Trophoblast cell (in vitro differentiated cells and primary cell): ENCODE measurements around the gene CAMK2N2. TPM values are rescaled to one million over a fixed set of nuclear protein-coding genes. Genes with fewer than 3 reads are reported as not detected.
A peak's percentile ranks its signal among the peaks of the same experiment; 100 is the strongest.

ENCODE experiments used
- DNase-seq, 2 donors: peaks; one replicate each; pipeline ENCODE4 v3.0.0-alpha.2; 2016
- H2AFZ ChIP-seq: 2 replicates; pipeline ENCODE4 v1.6.1; 2013; ENCODE audit warnings: low read length, moderate library complexity, mild to moderate bottlenecking; ENCODE audit not compliant: insufficient read depth, poor library complexity
- H2AK5ac ChIP-seq: 2 replicates; pipeline ENCODE4 v1.6.1; 2013; ENCODE audit warnings: mild to moderate bottlenecking, low read length
- H2BK120ac ChIP-seq: 2 replicates; pipeline ENCODE4 v1.6.1; 2013; ENCODE audit warnings: low read length, mild to moderate bottlenecking, moderate library complexity; ENCODE audit not compliant: insufficient read depth, poor library complexity
- H2BK12ac ChIP-seq: 2 replicates; pipeline ENCODE4 v1.6.1; 2013; ENCODE audit warnings: mild to moderate bottlenecking, low read length, moderate library complexity
- H2BK5ac ChIP-seq: 2 replicates; pipeline ENCODE4 v1.6.1; 2013; ENCODE audit warnings: low read length, low read depth, moderate library complexity, mild to moderate bottlenecking; ENCODE audit not compliant: poor library complexity
- H3K14ac ChIP-seq: 2 replicates; pipeline ENCODE4 v1.6.1; 2013; ENCODE audit warnings: mild to moderate bottlenecking, low read length
- H3K18ac ChIP-seq: 2 replicates; pipeline ENCODE4 v1.6.1; 2013; ENCODE audit warnings: mild to moderate bottlenecking, low read length
- H3K23ac ChIP-seq: 2 replicates; pipeline ENCODE4 v1.6.1; 2013; ENCODE audit warnings: low read length
- H3K27ac ChIP-seq: 2 replicates; pipeline ENCODE4 v1.5.1; 2013; ENCODE audit warnings: low read depth, mild to moderate bottlenecking, inconsistent platforms, low read length, moderate library complexity
- H3K27me3 ChIP-seq: 2 replicates; pipeline ENCODE4 v1.6.1; 2013; ENCODE audit warnings: inconsistent platforms, mild to moderate bottlenecking, low read length, moderate library complexity; ENCODE audit not compliant: insufficient read depth
- H3K36me3 ChIP-seq, 2 experiments: 1 replicate in 1 of 2; 2 replicates in 1 of 2; pipeline ENCODE4 v1.6.1; 2013; ENCODE audit warnings: low read length in 2 of 2, mild to moderate bottlenecking in 2 of 2, moderate library complexity in 1 of 2; ENCODE audit not compliant: insufficient read depth in 2 of 2, control insufficient read depth in 1 of 2
- H3K4ac ChIP-seq: 2 replicates; pipeline ENCODE4 v1.6.1; 2013; ENCODE audit warnings: low read depth, mild to moderate bottlenecking, low read length, moderate library complexity
- H3K4me1 ChIP-seq, 2 experiments: 1 replicate in 1 of 2; 2 replicates in 1 of 2; pipeline ENCODE4 v1.6.1; 2013; ENCODE audit warnings: low read length in 2 of 2, mild to moderate bottlenecking in 2 of 2, moderate library complexity in 1 of 2; ENCODE audit not compliant: insufficient read depth in 2 of 2, control insufficient read depth in 1 of 2
- H3K4me2 ChIP-seq: 2 replicates; pipeline ENCODE4 v1.6.1; 2013; ENCODE audit warnings: inconsistent platforms, mild to moderate bottlenecking, low read length, moderate library complexity
- H3K4me3 ChIP-seq: 2 replicates; pipeline ENCODE4 v1.5.1; 2013; ENCODE audit warnings: mild to moderate bottlenecking, low read depth, low read length, inconsistent platforms
- H3K79me1 ChIP-seq: one replicate; pipeline ENCODE4 v1.6.1; 2013; ENCODE audit warnings: low read length
- H3K79me2 ChIP-seq: 2 replicates; pipeline ENCODE4 v1.6.1; 2013; ENCODE audit warnings: low read length, mild to moderate bottlenecking; ENCODE audit not compliant: control insufficient read depth, insufficient read depth, poor library complexity
- H3K9ac ChIP-seq: 2 replicates; pipeline ENCODE4 v1.6.1; 2013; ENCODE audit warnings: mild to moderate bottlenecking, low read length
- H3K9me3 ChIP-seq: 2 replicates; pipeline ENCODE4 v1.6.1; 2013; ENCODE audit warnings: low read depth, mild to moderate bottlenecking, control low read depth, inconsistent platforms, low read length; ENCODE audit not compliant: insufficient read depth
- H4K12ac ChIP-seq: 2 replicates; pipeline ENCODE4 v1.6.1; 2013; ENCODE audit warnings: low read depth, mild to moderate bottlenecking, low read length, moderate library complexity
- H4K8ac ChIP-seq: 2 replicates; pipeline ENCODE4 v1.6.1; 2013; ENCODE audit warnings: low read depth, mild to moderate bottlenecking, low read length, moderate library complexity
- H4K91ac ChIP-seq: one replicate; pipeline ENCODE4 v1.6.1; 2013; ENCODE audit warnings: low read depth, mild to moderate bottlenecking, low read length, moderate library complexity
- WGBS: extraction: QIAGEN DNeasy Blood & Tissue Kit; methylation state at CpG from one replicate; pipeline ENCODE4 v1.1.7; 2013; ENCODE audit warnings: missing lambda C conversion rate; ENCODE audit not compliant: insufficient read length, insufficient coverage; ENCODE audit errors: extremely low coverage; 5-methylcytosine and 5-hydroxymethylcytosine counted together
- polyA plus RNA-seq: library from polyadenylated mRNA; stranded (reverse); fragments of 200-250 nt; gene quantifications from 2 replicates; pipeline ENCODE4 v1.2.3, GENCODE V29; 2013

Gene CAMK2N2
- 0.42 and 0.47 TPM in 2 replicates for polyA plus RNA-seq

DNA sequence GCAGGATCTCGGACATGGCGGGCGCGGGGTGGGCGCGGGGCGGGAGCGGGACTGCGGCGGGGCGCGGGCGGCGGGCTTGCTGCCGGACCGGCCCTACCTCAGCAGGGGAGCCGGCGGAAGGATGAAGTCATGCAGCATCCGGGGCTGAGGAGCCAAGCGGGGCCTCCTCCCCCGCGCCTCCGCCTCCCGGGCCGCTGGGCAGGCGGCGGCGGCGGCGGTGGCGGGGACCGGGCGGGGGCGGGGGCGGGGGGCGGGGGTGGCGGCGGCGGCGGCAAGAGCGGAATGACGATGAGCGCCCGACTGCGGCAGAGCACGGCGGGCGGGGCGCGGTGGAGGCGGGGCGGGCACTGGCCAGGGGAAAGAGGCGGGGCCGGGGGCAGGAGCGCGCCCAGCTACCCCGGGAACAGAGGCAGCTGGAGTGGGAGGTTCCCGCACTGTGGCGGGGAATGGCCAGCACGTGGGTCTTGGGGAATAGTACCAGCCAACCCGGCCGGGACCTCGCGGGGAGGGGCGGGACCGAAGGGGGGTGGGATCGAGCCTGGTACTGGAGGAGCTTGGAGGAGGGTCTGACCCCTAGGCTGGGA, at the start of gene CAMK2N2:
Gene CAMK2N2, minus strand, starts transcription at position 284 of the 584 bp plus-strand sequence. Its CDS starts 268 bp downstream, at position 16.
- no peak within 1 kb of the TSS for H4K91ac ChIP-seq
- H3K4me3 ChIP-seq, result peak within 1 kb of the TSS; percentile 68
- H3K79me1 ChIP-seq, result no peaks in the 10 kb centered on the region
- no peak within 1 kb of the TSS for H3K4ac ChIP-seq
- no peaks in the 10 kb centered on the region for H3K79me2 ChIP-seq
- H4K12ac ChIP-seq, result no peak within 1 kb of the TSS
- no peak within 1 kb of the TSS for H3K27ac ChIP-seq
- no peak within 1 kb of the TSS for H2BK5ac ChIP-seq
- no peak within 1 kb of the TSS for H3K23ac ChIP-seq
- peaks cover 15% of the 10 kb centered on the region in 2 experiments for H3K4me1 ChIP-seq
- WGBS, result no CpG with 5 or more reads among the region's 67 CpGs
- peak in 1 of 2 donors; percentile 50 for DNase-seq
- H3K9me3 ChIP-seq, result peaks cover 8% of the 10 kb centered on the region
- H3K4me2 ChIP-seq, result peak within 1 kb of the TSS; percentile 87
- H3K18ac ChIP-seq, result no peak within 1 kb of the TSS
- no peak within 1 kb of the TSS for H3K14ac ChIP-seq
- no peak within 1 kb of the TSS for H2AK5ac ChIP-seq
- H2BK120ac ChIP-seq, result no peak within 1 kb of the TSS
- peak within 1 kb of the TSS; percentile 14 for H2AFZ ChIP-seq
- peaks cover 37% of the 10 kb centered on the region for H3K27me3 ChIP-seq
- no peak within 1 kb of the TSS for H2BK12ac ChIP-seq
- H3K36me3 ChIP-seq, result no peaks in the 10 kb centered on the region
- no peak within 1 kb of the TSS for H4K8ac ChIP-seq
- H3K9ac ChIP-seq, result no peak within 1 kb of the TSS

DNA sequence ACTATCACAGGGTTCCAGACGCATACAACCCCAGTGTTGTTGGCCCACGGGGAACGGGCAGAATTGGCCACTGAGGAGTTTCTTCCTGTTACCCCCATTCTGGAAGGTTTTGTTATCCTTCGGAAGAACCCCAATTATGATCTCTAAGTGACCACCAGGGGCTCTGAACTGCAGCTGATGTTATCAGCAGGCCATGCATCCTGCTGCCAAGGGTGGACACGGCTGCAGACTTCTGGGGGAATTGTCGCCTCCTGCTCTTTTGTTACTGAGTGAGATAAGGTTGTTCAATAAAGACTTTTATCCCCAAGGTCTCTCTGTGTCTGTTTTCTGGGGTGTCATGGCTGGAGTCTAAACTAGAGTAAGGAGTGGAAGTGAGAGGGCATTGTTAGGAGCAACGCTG, 47.4 kb upstream of the CAMK2N2 start:
- Histone ChIP-seq H2AFZ (no peak overlapping the region), H3K79me2 (no peaks in the 10 kb centered on the region), H3K27ac (no peak overlapping the region), H3K27me3 (no peaks in the 10 kb centered on the region), H3K79me1 (no peaks in the 10 kb centered on the region), H2BK5ac (no peak overlapping the region), H2BK120ac (no peak overlapping the region), H3K4me3 (no peak overlapping the region), H3K36me3 (peaks cover 38 to 53% of the 10 kb centered on the region in 2 experiments), H3K18ac (no peak overlapping the region), H4K8ac (no peak overlapping the region), H3K4me2 (no peak overlapping the region), H4K91ac (no peak overlapping the region), H3K4ac (no peak overlapping the region), H3K9me3 (no peaks in the 10 kb centered on the region), H3K23ac (no peak overlapping the region), H2AK5ac (no peak overlapping the region), H4K12ac (no peak overlapping the region), H3K4me1 (no peaks in the 10 kb centered on the region), H2BK12ac (no peak overlapping the region), H3K14ac (no peak overlapping the region), H3K9ac (no peak overlapping the region)
- no peak for DNase-seq
- WGBS, result no CpG with 5 or more reads among the region's 7 CpGs

DNA sequence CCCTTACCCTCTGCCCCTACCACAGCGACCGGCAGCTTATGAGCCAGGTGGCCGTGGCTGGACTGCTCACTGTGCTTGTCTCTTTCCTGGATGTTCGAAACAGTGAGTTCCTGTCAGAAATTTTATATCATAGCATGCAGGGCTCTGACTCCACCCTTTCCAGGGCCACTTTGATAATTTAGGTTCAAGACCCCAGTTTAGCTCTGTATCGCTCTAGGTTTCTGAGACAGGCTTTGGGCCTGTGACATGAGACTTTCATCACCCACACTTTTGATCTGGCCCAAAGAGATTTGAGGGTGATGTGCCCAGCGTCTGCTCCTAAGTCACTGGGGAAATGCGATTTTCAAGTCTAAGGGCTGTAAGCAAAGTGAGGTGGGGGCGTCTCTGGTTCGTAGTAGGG, 46.6 kb upstream of the CAMK2N2 start:
- H3K4ac ChIP-seq, result no peak overlapping the region
- no peaks in the 10 kb centered on the region for H3K27me3 ChIP-seq
- H3K18ac ChIP-seq, result no peak overlapping the region
- no peak overlapping the region for H2BK12ac ChIP-seq
- H3K14ac ChIP-seq, result no peak overlapping the region
- no peak overlapping the region for H3K9ac ChIP-seq
- 100% methylated on average over 1 of the region's 9 CpGs for WGBS
- no peak overlapping the region for H3K23ac ChIP-seq
- no peaks in the 10 kb centered on the region for H3K79me1 ChIP-seq
- no peak overlapping the region for H4K91ac ChIP-seq
- H4K8ac ChIP-seq, result no peak overlapping the region
- no peak overlapping the region for H3K4me3 ChIP-seq
- H2BK120ac ChIP-seq, result no peak overlapping the region
- no peak overlapping the region for H2BK5ac ChIP-seq
- no peak overlapping the region for H3K4me2 ChIP-seq
- DNase-seq, result no peak
- H3K36me3 ChIP-seq, result peaks cover 44 to 62% of the 10 kb centered on the region in 2 experiments
- H2AFZ ChIP-seq, result no peak overlapping the region
- no peak overlapping the region for H4K12ac ChIP-seq
- no peak overlapping the region for H2AK5ac ChIP-seq
- no peak overlapping the region for H3K27ac ChIP-seq
- no peaks in the 10 kb centered on the region for H3K4me1 ChIP-seq
- H3K9me3 ChIP-seq, result no peaks in the 10 kb centered on the region
- H3K79me2 ChIP-seq, result no peaks in the 10 kb centered on the region

DNA sequence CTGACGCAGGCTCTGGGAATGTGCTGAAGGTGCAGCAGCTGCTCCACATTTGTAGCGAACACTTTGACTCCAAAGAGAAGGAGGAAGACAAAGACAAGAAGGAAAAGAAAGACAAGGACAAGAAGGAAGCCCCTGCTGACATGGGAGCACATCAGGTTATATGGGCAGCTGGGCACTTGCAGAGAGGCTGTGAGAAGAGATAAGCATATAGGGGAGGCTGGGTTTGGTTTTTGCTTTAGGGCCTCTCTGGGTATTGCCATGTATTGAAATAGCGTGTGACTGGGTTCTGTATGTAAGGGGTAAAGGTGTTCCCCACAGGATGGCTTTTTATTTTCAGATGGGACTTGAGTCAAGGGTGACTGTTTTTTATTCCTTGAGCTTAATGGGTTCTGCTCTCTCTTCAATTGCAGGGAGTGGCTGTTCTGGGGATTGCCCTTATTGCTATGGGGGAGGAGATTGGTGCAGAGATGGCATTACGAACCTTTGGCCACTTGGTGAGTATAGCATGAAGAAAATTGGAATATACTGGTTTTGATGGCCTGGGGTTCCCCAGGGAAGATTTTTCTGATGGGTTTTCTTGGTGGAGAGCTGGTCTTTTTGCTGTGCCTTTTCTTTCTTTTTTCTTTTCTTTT, 45.1 kb upstream of the CAMK2N2 start:
- Histone ChIP-seq H3K79me2 (no peaks in the 10 kb centered on the region), H3K4ac (no peak overlapping the region), H2BK12ac (no peak overlapping the region), H3K9me3 (no peaks in the 10 kb centered on the region), H4K12ac (no peak overlapping the region), H2AK5ac (no peak overlapping the region), H3K36me3 (peaks cover 58 to 76% of the 10 kb centered on the region in 2 experiments), H3K27ac (no peak overlapping the region), H3K79me1 (no peaks in the 10 kb centered on the region), H3K14ac (no peak overlapping the region), H3K4me2 (no peak overlapping the region), H3K4me1 (no peaks in the 10 kb centered on the region), H2AFZ (no peak overlapping the region), H3K23ac (no peak overlapping the region), H2BK120ac (no peak overlapping the region), H4K8ac (no peak overlapping the region), H3K27me3 (no peaks in the 10 kb centered on the region), H2BK5ac (no peak overlapping the region), H3K18ac (no peak overlapping the region), H3K4me3 (no peak overlapping the region), H3K9ac (no peak overlapping the region), H4K91ac (no peak overlapping the region)
- WGBS, result no CpG with 5 or more reads among the region's 4 CpGs
- no peak for DNase-seq
